NCI-H2196 (cell line): Measurements from ENCODE around the gene MBOAT7.
"Not testable (repeated sequence)": the region's sequence is repeated elsewhere in the genome, so short reads cannot be mapped to it uniquely, and the experiment has no call there.

Source experiments
- DNase-seq: peaks from one replicate; lab custom pipeline; 2025; ENCODE audit not compliant: unreplicated experiment; lab: John Stamatoyannopoulos, UW

The MBOAT7 gene

GRCh38 chr19:54209811-54210494, 20.6 kb upstream of the MBOAT7 start:
- DNase-seq: peak; percentile 96

- DNase-seq: no peak
These were observed 19.9 kb upstream of the MBOAT7 start for GRCh38 chr19:54209058-54209810.

GRCh38 chr19:54208784-54209057, 19.3 kb upstream of the MBOAT7 start:
- DNase-seq: no peak

- peak; percentile 32 for DNase-seq
These were observed 18.8 kb upstream of the MBOAT7 start for GRCh38 chr19:54207983-54208783.

GRCh38 chr19:54207676-54207982, 18.2 kb upstream of the MBOAT7 start:
- no peak for DNase-seq

- DNase-seq: not testable (repeated sequence)
These were observed 17.8 kb upstream of the MBOAT7 start for GRCh38 chr19:54207193-54207592.

- no peak for DNase-seq
These were observed 17.4 kb upstream of the MBOAT7 start for GRCh38 chr19:54206831-54207177.

- DNase-seq: no peak
These were observed 16.9 kb upstream of the MBOAT7 start for GRCh38 chr19:54206030-54206830.

GRCh38 chr19:54204767-54205468, 15.5 kb upstream of the MBOAT7 start:
- no peak for DNase-seq

GRCh38 chr19:54203151-54203611, 13.8 kb upstream of the MBOAT7 start:
- no peak for DNase-seq

- no peak for DNase-seq
These were observed 12.6 kb upstream of the MBOAT7 start for GRCh38 chr19:54201980-54202379.

- no peak for DNase-seq
These were observed 11.9 kb upstream of the MBOAT7 start for GRCh38 chr19:54201172-54201701.

- DNase-seq: no peak
These were observed 10.0 kb upstream of the MBOAT7 start for GRCh38 chr19:54199401-54199800.

GRCh38 chr19:54197121-54197520, 7.7 kb upstream of the MBOAT7 start:
- no peak for DNase-seq

GRCh38 chr19:54196536-54196935, 7.2 kb upstream of the MBOAT7 start:
- no peak for DNase-seq

- DNase-seq: not testable (repeated sequence)
These were observed 5.1 kb upstream of the MBOAT7 start for GRCh38 chr19:54194463-54194862.

GRCh38 chr19:54193011-54193410, 3.6 kb upstream of the MBOAT7 start:
- DNase-seq: no peak

GRCh38 chr19:54191811-54192453, 2.6 kb upstream of the MBOAT7 start:
- no peak for DNase-seq

GRCh38 chr19:54191011-54191810, 1.8 kb upstream of the MBOAT7 start, which contains the start of gene TSEN34:
TSS of gene TSEN34 (plus strand) at chr19:54191308. CDS start at chr19:54191365, 57 bp downstream.
- DNase-seq: peak; percentile 87
